Measurements from ENCODE around the gene NUAK1.

Gene NUAK1

GRCh38 chr12:106149096-106149784 lies 10.5 kb upstream of the NUAK1 start:
- Histone ChIP-seq H3K9ac (ENCODE audit: low read length) (peak overlapping the region; percentile 34; the same call in 1 of the 2 replicates), H4K20me1 (ENCODE audit: insufficient read depth, low read length) (no peaks in the 10 kb centered on the region), H3K36me3 (replicated peaks; ENCODE audit: low read depth, low read length) (no peaks in the 10 kb centered on the region), H3K4me1 (ENCODE audit: low read length) (peaks cover 27% of the 10 kb centered on the region), H3K4me2 (ENCODE audit: low read length) (peak overlapping the region; percentile 80), H3K4me3 (ENCODE audit: low read length) (peak overlapping the region; percentile 51), H3K9me3 (ENCODE audit: insufficient read depth, low read length) (no peaks in the 10 kb centered on the region), H3K79me2 (ENCODE audit: low read length) (no peaks in the 10 kb centered on the region), H3K27me3 (ENCODE audit: low read depth, low read length) (no peaks in the 10 kb centered on the region), H3K27ac (ENCODE audit: low read length) (peak overlapping the region; percentile 30), H2AFZ (ENCODE audit: low read depth, low read length) (peak overlapping the region; percentile 98)
- TF ChIP-seq, protein P1, sequence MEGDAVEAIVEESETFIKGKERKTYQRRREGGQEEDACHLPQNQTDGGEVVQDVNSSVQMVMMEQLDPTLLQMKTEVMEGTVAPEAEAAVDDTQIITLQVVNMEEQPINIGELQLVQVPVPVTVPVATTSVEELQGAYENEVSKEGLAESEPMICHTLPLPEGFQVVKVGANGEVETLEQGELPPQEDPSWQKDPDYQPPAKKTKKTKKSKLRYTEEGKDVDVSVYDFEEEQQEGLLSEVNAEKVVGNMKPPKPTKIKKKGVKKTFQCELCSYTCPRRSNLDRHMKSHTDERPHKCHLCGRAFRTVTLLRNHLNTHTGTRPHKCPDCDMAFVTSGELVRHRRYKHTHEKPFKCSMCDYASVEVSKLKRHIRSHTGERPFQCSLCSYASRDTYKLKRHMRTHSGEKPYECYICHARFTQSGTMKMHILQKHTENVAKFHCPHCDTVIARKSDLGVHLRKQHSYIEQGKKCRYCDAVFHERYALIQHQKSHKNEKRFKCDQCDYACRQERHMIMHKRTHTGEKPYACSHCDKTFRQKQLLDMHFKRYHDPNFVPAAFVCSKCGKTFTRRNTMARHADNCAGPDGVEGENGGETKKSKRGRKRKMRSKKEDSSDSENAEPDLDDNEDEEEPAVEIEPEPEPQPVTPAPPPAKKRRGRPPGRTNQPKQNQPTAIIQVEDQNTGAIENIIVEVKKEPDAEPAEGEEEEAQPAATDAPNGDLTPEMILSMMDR (IDR thresholded peaks at IDR 0.05; ENCODE audit: low read depth, low read length) = peak; percentile 85
- TF ChIP-seq EZH2phosphoT487 (IDR thresholded peaks at IDR 0.05; ENCODE audit: low read depth) = no peak

DNA sequence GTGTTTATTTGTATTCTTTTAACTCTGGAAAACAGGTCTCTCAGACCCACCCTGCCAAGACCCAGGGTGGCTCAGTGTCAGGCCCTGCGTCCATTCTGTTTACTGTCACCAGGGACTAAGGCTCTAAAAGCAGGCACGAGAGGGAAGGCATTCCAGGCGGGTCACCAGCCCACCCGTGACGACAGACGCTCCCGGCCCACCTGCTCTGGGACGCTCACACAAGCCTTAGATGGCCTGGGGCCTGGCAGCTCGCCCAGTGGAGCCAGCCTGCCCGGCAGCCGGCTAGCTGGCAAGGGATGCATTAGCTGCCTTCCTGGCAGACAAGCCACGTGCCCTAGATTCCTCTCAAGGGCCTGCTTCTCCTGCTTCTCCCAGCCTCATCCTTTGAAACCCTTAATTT lies 9.2 kb upstream of the NUAK1 start:
- no peak overlapping the region for H3K9ac ChIP-seq (ENCODE audit: low read length)
- no peaks in the 10 kb centered on the region for H3K36me3 ChIP-seq (replicated peaks; ENCODE audit: low read depth, low read length)
- no peak overlapping the region for H3K27ac ChIP-seq (ENCODE audit: low read length)
- no peaks in the 10 kb centered on the region for H4K20me1 ChIP-seq (ENCODE audit: insufficient read depth, low read length)
- H2AFZ ChIP-seq (ENCODE audit: low read depth, low read length) = no peak overlapping the region
- H3K27me3 ChIP-seq (ENCODE audit: low read depth, low read length) = no peaks in the 10 kb centered on the region
- H3K4me3 ChIP-seq (ENCODE audit: low read length) = no peak overlapping the region
- no peaks in the 10 kb centered on the region for H3K9me3 ChIP-seq (ENCODE audit: insufficient read depth, low read length)
- no peak overlapping the region for H3K4me2 ChIP-seq (ENCODE audit: low read length)
- H3K79me2 ChIP-seq (ENCODE audit: low read length) = no peaks in the 10 kb centered on the region
- H3K4me1 ChIP-seq (ENCODE audit: low read length) = peaks cover 28% of the 10 kb centered on the region
- TF ChIP-seq, protein P1 (IDR thresholded peaks at IDR 0.05; ENCODE audit: low read depth, low read length) = no peak
- TF ChIP-seq EZH2phosphoT487 (IDR thresholded peaks at IDR 0.05; ENCODE audit: low read depth) = no peak

- H3K36me3 ChIP-seq (replicated peaks; ENCODE audit: low read depth, low read length) = no peaks in the 10 kb centered on the region
- H3K4me1 ChIP-seq (ENCODE audit: low read length) = peaks cover 28% of the 10 kb centered on the region
- no peaks in the 10 kb centered on the region for H3K27me3 ChIP-seq (ENCODE audit: low read depth, low read length)
- no peaks in the 10 kb centered on the region for H3K79me2 ChIP-seq (ENCODE audit: low read length)
- TF ChIP-seq EZH2phosphoT487 (IDR thresholded peaks at IDR 0.05; ENCODE audit: low read depth) = no peak
- TF ChIP-seq, protein P1 (IDR thresholded peaks at IDR 0.05; ENCODE audit: low read depth, low read length) = no peak
- H3K4me2 ChIP-seq (ENCODE audit: low read length) = no peak overlapping the region
- H3K9ac ChIP-seq (ENCODE audit: low read length) = no peak overlapping the region
- H3K27ac ChIP-seq (ENCODE audit: low read length) = no peak overlapping the region
- H3K4me3 ChIP-seq (ENCODE audit: low read length) = no peak overlapping the region
- no peaks in the 10 kb centered on the region for H4K20me1 ChIP-seq (ENCODE audit: insufficient read depth, low read length)
- no peak overlapping the region for H2AFZ ChIP-seq (ENCODE audit: low read depth, low read length)
- no peaks in the 10 kb centered on the region for H3K9me3 ChIP-seq (ENCODE audit: insufficient read depth, low read length)
These were observed 8.2 kb upstream of the NUAK1 start for GRCh38 chr12:106146987-106147386.

- H4K20me1 ChIP-seq (ENCODE audit: insufficient read depth, low read length) = no peaks in the 10 kb centered on the region
- no peak overlapping the region for H2AFZ ChIP-seq (ENCODE audit: low read depth, low read length)
These were observed 7.0 kb upstream of the NUAK1 start for GRCh38 chr12:106145539-106146447.

More at GRCh38 chr12:106145539-106146447, 7.0 kb upstream of the NUAK1 start:
- H3K4me1 ChIP-seq (ENCODE audit: low read length) = peaks cover 28% of the 10 kb centered on the region
- H3K4me3 ChIP-seq (ENCODE audit: low read length) = no peak overlapping the region
- H3K27ac ChIP-seq (ENCODE audit: low read length) = no peak overlapping the region
- no peaks in the 10 kb centered on the region for H3K27me3 ChIP-seq (ENCODE audit: low read depth, low read length)
- H3K9ac ChIP-seq (ENCODE audit: low read length) = no peak overlapping the region
- no peaks in the 10 kb centered on the region for H3K36me3 ChIP-seq (replicated peaks; ENCODE audit: low read depth, low read length)
- no peak for TF ChIP-seq EZH2phosphoT487 (IDR thresholded peaks at IDR 0.05; ENCODE audit: low read depth)
- TF ChIP-seq, protein P1 (IDR thresholded peaks at IDR 0.05; ENCODE audit: low read depth, low read length) = no peak
- no peak overlapping the region for H3K4me2 ChIP-seq (ENCODE audit: low read length)
- no peaks in the 10 kb centered on the region for H3K9me3 ChIP-seq (ENCODE audit: insufficient read depth, low read length)
- H3K79me2 ChIP-seq (ENCODE audit: low read length) = no peaks in the 10 kb centered on the region

Data from OCI-LY3 (cell line).